ENCODE results near the gene OR51B4.

- TF ChIP-seq POLR2A (conservative IDR thresholded peaks at IDR 0.05), result no peak
- TF ChIP-seq, protein P1, sequence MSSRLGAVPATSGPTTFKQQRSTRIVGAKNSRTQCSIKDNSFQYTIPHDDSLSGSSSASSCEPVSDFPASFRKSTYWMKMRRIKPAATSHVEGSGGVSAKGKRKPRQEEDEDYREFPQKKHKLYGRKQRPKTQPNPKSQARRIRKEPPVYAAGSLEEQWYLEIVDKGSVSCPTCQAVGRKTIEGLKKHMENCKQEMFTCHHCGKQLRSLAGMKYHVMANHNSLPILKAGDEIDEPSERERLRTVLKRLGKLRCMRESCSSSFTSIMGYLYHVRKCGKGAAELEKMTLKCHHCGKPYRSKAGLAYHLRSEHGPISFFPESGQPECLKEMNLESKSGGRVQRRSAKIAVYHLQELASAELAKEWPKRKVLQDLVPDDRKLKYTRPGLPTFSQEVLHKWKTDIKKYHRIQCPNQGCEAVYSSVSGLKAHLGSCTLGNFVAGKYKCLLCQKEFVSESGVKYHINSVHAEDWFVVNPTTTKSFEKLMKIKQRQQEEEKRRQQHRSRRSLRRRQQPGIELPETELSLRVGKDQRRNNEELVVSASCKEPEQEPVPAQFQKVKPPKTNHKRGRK (tag; IDR thresholded peaks at IDR 0.05), result no peak
Observed at GRCh38 chr11:5272395-5273017, 29.2 kb downstream of the OR51B4 start.
